B cell (primary cell): ENCODE measurements around the gene BBX. TPM values are rescaled to one million over a fixed set of nuclear protein-coding genes. Genes with fewer than 3 reads are reported as not detected.

Experiments used
- ATAC-seq: fragments of 200-7000 bp; cut with Tn5 transposase; one replicate; pipeline ENCODE4 v1.10.0; 2021; ENCODE audit warnings: low read depth, mild to moderate bottlenecking, moderate number of reproducible peaks, moderate library complexity
- CTCF ChIA-PET: fragments of 350-600 bp; sonication (Branson Sonifier 250); formaldehyde crosslinking; loops from one replicate; lab custom pipeline; 2021; ENCODE audit warnings: antibody characterized with exemption, inconsistent platforms; lab: Charles Lee
- POLR2A ChIA-PET: fragments of 350-600 bp; sonication (Branson Sonifier 250); formaldehyde crosslinking; loops from one replicate; lab custom pipeline; 2021; ENCODE audit warnings: antibody characterized with exemption; lab: Charles Lee
- DNase-seq: peaks from one replicate; pipeline ENCODE4 v3.0.0; 2013
- H2AFZ ChIP-seq: 2 replicates; pipeline ENCODE4 v1.6.1; 2012; ENCODE audit warnings: mild to moderate bottlenecking, low read depth, low read length; ENCODE audit not compliant: insufficient read depth, poor library complexity, severe bottlenecking
- H3K27ac ChIP-seq, 2 donors: 1 replicate in 1 of 2; 2 replicates in 1 of 2; pipeline ENCODE4 v1.5.1; 2012 to 2013; ENCODE audit warnings: low read length in 2 of 2, mild to moderate bottlenecking in 2 of 2, moderate library complexity in 1 of 2
- H3K27me3 ChIP-seq, 4 experiments: fragments of 200-600 bp in 1 of 4; sonication (generic) in 1 of 4; replicated peaks in 1 of 4; 1 replicate in 2 of 4; 2 replicates in 2 of 4; pipeline versions ENCODE4 v1.6.1 to v1.7.0; 2013 to 2016; ENCODE audit warnings: low read length in 3 of 4, mild to moderate bottlenecking in 2 of 4, mixed read lengths in 1 of 4, moderate library complexity in 1 of 4; ENCODE audit not compliant: insufficient read depth in 4 of 4, control insufficient read depth in 3 of 4; ENCODE audit errors: control extremely low read depth in 1 of 4
- H3K36me3 ChIP-seq, 2 experiments: replicated peaks in 1 of 2; 1 replicate in 1 of 2; 2 replicates in 1 of 2; pipeline versions ENCODE4 v1.6.1 to v1.7.1; 2013; ENCODE audit warnings: low read length in 1 of 2; ENCODE audit not compliant: insufficient read depth in 2 of 2, control insufficient read depth in 1 of 2; ENCODE audit errors: control extremely low read depth in 1 of 2, extremely low read depth in 1 of 2
- H3K4me1 ChIP-seq, 2 donors: fragments of 200-600 bp in 1 of 2; sonication (generic) in 1 of 2; 1 replicate in 1 of 2; 2 replicates in 1 of 2; pipeline versions ENCODE4 v1.5.1 to v1.6.1; 2013 to 2017; ENCODE audit warnings: low read length in 2 of 2; ENCODE audit not compliant: control insufficient read depth in 2 of 2, insufficient read depth in 2 of 2
- H3K4me2 ChIP-seq: replicated peaks from 2 replicates; pipeline ENCODE3; 2012; ENCODE audit warnings: mild to moderate bottlenecking, low read depth, low read length; ENCODE audit not compliant: poor library complexity, severe bottlenecking
- H3K4me3 ChIP-seq, 5 experiments: fragments of 200-600 bp in 1 of 5; sonication (generic) in 1 of 5; 1 replicate in 3 of 5; 2 replicates in 2 of 5; pipeline versions ENCODE4 v1.5.1 to v1.7.0; 2011 to 2016; ENCODE audit warnings: low read length in 4 of 5, mild to moderate bottlenecking in 4 of 5, low read depth in 2 of 5, control low read depth in 1 of 5, moderate library complexity in 1 of 5; ENCODE audit not compliant: insufficient read depth in 1 of 5; ENCODE audit errors: control extremely low read depth in 1 of 5, extremely low read depth in 1 of 5
- H3K79me2 ChIP-seq: fragments of 200-600 bp; sonication (generic); one replicate; pipeline ENCODE4 v1.6.0; 2016; ENCODE audit warnings: low read length; ENCODE audit not compliant: control insufficient read depth, insufficient read depth
- H3K9ac ChIP-seq: fragments of 200-600 bp; sonication (generic); 2 replicates; pipeline ENCODE4 v1.6.1; 2017; ENCODE audit warnings: mild to moderate bottlenecking, low read length, moderate library complexity
- H3K9me3 ChIP-seq, 3 donors: one replicate each; pipeline versions ENCODE4 v1.6.1 to v1.7.1; 2013; ENCODE audit warnings: low read length in 2 of 3; ENCODE audit not compliant: control insufficient read depth in 2 of 3, insufficient read depth in 1 of 3; ENCODE audit errors: control extremely low read depth in 1 of 3
- H4K20me1 ChIP-seq: 2 replicates; pipeline ENCODE4 v1.6.0; 2012; ENCODE audit warnings: mild to moderate bottlenecking, low read length; ENCODE audit not compliant: insufficient read depth, control insufficient read depth, poor library complexity, severe bottlenecking
- H3K27ac Mint-ChIP-seq: one replicate; pipeline ENCODE4 v1.8.0; 2021; ENCODE audit warnings: mixed read lengths
- H3K27me3 Mint-ChIP-seq: one replicate; pipeline ENCODE4 v1.8.0; 2021; ENCODE audit warnings: mixed read lengths
- H3K4me1 Mint-ChIP-seq: one replicate; pipeline ENCODE4 v1.8.0; 2021; ENCODE audit warnings: mixed read lengths
- H3K4me3 Mint-ChIP-seq: one replicate; pipeline ENCODE4 v1.8.0; 2021; ENCODE audit warnings: mixed read lengths
- H3K9me3 Mint-ChIP-seq: one replicate; pipeline ENCODE4 v1.8.0; 2022; ENCODE audit warnings: mixed read lengths; ENCODE audit not compliant: insufficient read depth
- CTCF ChIP-seq: fragments of 200-600 bp; IDR thresholded peaks from one replicate; pipeline ENCODE4 v1.8.0; 2022; ENCODE audit warnings: antibody characterized with exemption, mild to moderate bottlenecking
- EZH2 ChIP-seq: IDR thresholded peaks from 2 replicates; pipeline ENCODE4 v1.6.1; 2012; ENCODE audit warnings: borderline replicate concordance, low read depth, mild to moderate bottlenecking, moderate library complexity, low read length; ENCODE audit not compliant: insufficient read depth, poor library complexity, severe bottlenecking
- WGBS: methylation state at CpG from one replicate; pipeline ENCODE4 v1.1.5; 2013; ENCODE audit warnings: missing lambda C conversion rate; ENCODE audit not compliant: insufficient coverage; 5-methylcytosine and 5-hydroxymethylcytosine counted together
- intact Hi-C: fragments of 100-400 bp; cut with micrococcal nuclease; formaldehyde crosslinking; loops from one replicate; pipeline ENCODE4 v1.10.0; 2022
- polyA plus RNA-seq: library from polyadenylated mRNA; depleted of rRNA; stranded (reverse); fragments of >200 nt; gene quantifications from 2 replicates; pipeline ENCODE4 v1.2.3, GENCODE V29; 2012
- total RNA-seq, 2 donors: library from RNA; stranded (reverse); fragments of 120-200 nt in 1 of 2; gene quantifications; 1 replicate in 1 of 2; 2 replicates in 1 of 2; pipeline versions ENCODE4 v1.2.3 to v1.2.4, GENCODE V29; 2013 to 2022

BBX gene
- total and polyA plus RNA-seq, 2 donors (not counting 1 experiment from before 2014, with no cell fraction given) = 27.8 to 133 TPM

GRCh38 chr3:107716734-107717133, 194.0 kb downstream of the BBX start:
- no peaks in the 10 kb centered on the region for H3K27me3 ChIP-seq
- Mint-ChIP-seq H3K4me1 (peaks cover 28% of the 10 kb centered on the region), H3K27ac (no peak overlapping the region), H3K27me3 (no peaks in the 10 kb centered on the region), H3K4me3 (no peak overlapping the region), H3K9me3 (no peaks in the 10 kb centered on the region)
- WGBS = 100% methylated on average over 2 of the region's 3 CpGs
- H3K4me2 ChIP-seq = no peak overlapping the region
- H3K9me3 ChIP-seq = no peaks in the 10 kb centered on the region
- H3K9ac ChIP-seq = no peak overlapping the region
- H3K4me1 ChIP-seq = peaks cover 0 to 5% of the 10 kb centered on the region in 2 donors
- no peak for ATAC-seq
- DNase-seq = no peak
- no peak overlapping the region for H3K27ac ChIP-seq
- ChIA-PET POLR2A (no interaction called here), CTCF (interaction anchor here (0.6 to 1.7 kb wide), 3 partner anchors 26 to 40 kb away, joined by 4 to 5 read pairs (median 4); no protein-coding TSS in a partner anchor)
- no peak overlapping the region for H3K4me3 ChIP-seq
- no peak for TF ChIP-seq CTCF
- TF ChIP-seq EZH2 = no peak
- no peaks in the 10 kb centered on the region for H3K79me2 ChIP-seq
- peaks cover 8% of the 10 kb centered on the region for H4K20me1 ChIP-seq
- no peak overlapping the region for H2AFZ ChIP-seq
- H3K36me3 ChIP-seq = peaks cover 3 to 33% of the 10 kb centered on the region in 2 experiments
- intact Hi-C loops = no loop called here

- TF ChIP-seq CTCF = no peak
- TF ChIP-seq EZH2 = no peak
- no CpG with 5 or more reads among the region's 2 CpGs for WGBS
- H3K9me3 ChIP-seq = no peaks in the 10 kb centered on the region
- peaks cover 8% of the 10 kb centered on the region for H4K20me1 ChIP-seq
- no peak for DNase-seq
- peaks cover 23% of the 10 kb centered on the region for H3K4me1 Mint-ChIP-seq
- no peak for ATAC-seq
- H2AFZ ChIP-seq = no peak overlapping the region
- no peaks in the 10 kb centered on the region for H3K27me3 ChIP-seq
- ChIA-PET CTCF (no interaction called here), POLR2A (no interaction called here)
- H3K9me3 Mint-ChIP-seq = no peaks in the 10 kb centered on the region
- no peaks in the 10 kb centered on the region for H3K79me2 ChIP-seq
- no peak overlapping the region for H3K9ac ChIP-seq
- H3K4me2 ChIP-seq = peak overlapping the region; percentile 8
- H3K27me3 Mint-ChIP-seq = no peaks in the 10 kb centered on the region
- H3K27ac Mint-ChIP-seq = no peak overlapping the region
- peaks cover 0 to 5% of the 10 kb centered on the region in 2 donors for H3K4me1 ChIP-seq
- H3K4me3 ChIP-seq = no peak overlapping the region
- no peak overlapping the region for H3K4me3 Mint-ChIP-seq
- intact Hi-C loops = no loop called here
- no peak overlapping the region for H3K27ac ChIP-seq
- H3K36me3 ChIP-seq = peaks cover 3 to 23% of the 10 kb centered on the region in 2 experiments
Measured at GRCh38 chr3:107718547-107718946, 195.8 kb downstream of the BBX start.
